ENCODE results near the gene GCNT2.
A peak's percentile ranks its signal among the peaks of the same experiment; 100 is the strongest.
"Not testable (repeated sequence)": the region's sequence is repeated elsewhere in the genome, so short reads cannot be mapped to it uniquely, and the experiment has no call there.

GCNT2 gene

GRCh38 chr6:10613723-10614122, 92.6 kb downstream of the GCNT2 start:
- DNase-seq = no peak

GRCh38 chr6:10615675-10616074, 94.5 kb downstream of the GCNT2 start:
- DNase-seq = no peak

GRCh38 chr6:10616266-10616665, 95.1 kb downstream of the GCNT2 start:
- DNase-seq = not testable (repeated sequence)

GRCh38 chr6:10617008-10617696, 96.0 kb downstream of the GCNT2 start:
- no peak for DNase-seq

GRCh38 chr6:10618409-10618808, 97.3 kb downstream of the GCNT2 start:
- DNase-seq = no peak

- no peak for DNase-seq
These were observed 100.1 kb downstream of the GCNT2 start for GRCh38 chr6:10621213-10621612.

- DNase-seq = no peak
These were observed 100.7 kb downstream of the GCNT2 start for GRCh38 chr6:10621847-10622246.

- no peak for DNase-seq
These were observed 103.7 kb downstream of the GCNT2 start for GRCh38 chr6:10624836-10625235.

GRCh38 chr6:10626154-10626741, 105.1 kb downstream of the GCNT2 start:
- no peak for DNase-seq

GRCh38 chr6:10627800-10628199, 106.6 kb downstream of the GCNT2 start:
- DNase-seq = no peak

GRCh38 chr6:10630178-10630577, 109.0 kb downstream of the GCNT2 start:
- DNase-seq = no peak

GRCh38 chr6:10633216-10633615, 112.1 kb downstream of the GCNT2 start:
- no peak for DNase-seq

GRCh38 chr6:10640412-10640811, 119.3 kb downstream of the GCNT2 start:
- DNase-seq = no peak

GRCh38 chr6:10641528-10641927, 120.4 kb downstream of the GCNT2 start:
- no peak for DNase-seq

- no peak for DNase-seq
These were observed 122.1 kb downstream of the GCNT2 start for GRCh38 chr6:10643201-10643651.

- DNase-seq = no peak
These were observed 123.1 kb downstream of the GCNT2 start for GRCh38 chr6:10644225-10644624.

- DNase-seq = no peak
These were observed 134.4 kb downstream of the GCNT2 start for GRCh38 chr6:10655508-10656055.

- DNase-seq = no peak
These were observed 138.0 kb downstream of the GCNT2 start for GRCh38 chr6:10658910-10659698.

- peak in 1 of 2 experiments; percentile 28 for DNase-seq
These were observed 138.7 kb downstream of the GCNT2 start for GRCh38 chr6:10659699-10660348.

- not testable (repeated sequence) for DNase-seq
These were observed 139.5 kb downstream of the GCNT2 start for GRCh38 chr6:10660431-10661191.

- no peak for DNase-seq
These were observed 141.1 kb downstream of the GCNT2 start for GRCh38 chr6:10662207-10662606.

GRCh38 chr6:10662742-10663141, 141.6 kb downstream of the GCNT2 start:
- DNase-seq = no peak

Data from activated T-cell treated with anti-CD3 and anti-CD28 coated beads, Interleukin-2, amount 50 U/mL, for 48 hours (primary cell).